Measurements from ENCODE around the gene PTPRT.

PTPRT gene

DNA sequence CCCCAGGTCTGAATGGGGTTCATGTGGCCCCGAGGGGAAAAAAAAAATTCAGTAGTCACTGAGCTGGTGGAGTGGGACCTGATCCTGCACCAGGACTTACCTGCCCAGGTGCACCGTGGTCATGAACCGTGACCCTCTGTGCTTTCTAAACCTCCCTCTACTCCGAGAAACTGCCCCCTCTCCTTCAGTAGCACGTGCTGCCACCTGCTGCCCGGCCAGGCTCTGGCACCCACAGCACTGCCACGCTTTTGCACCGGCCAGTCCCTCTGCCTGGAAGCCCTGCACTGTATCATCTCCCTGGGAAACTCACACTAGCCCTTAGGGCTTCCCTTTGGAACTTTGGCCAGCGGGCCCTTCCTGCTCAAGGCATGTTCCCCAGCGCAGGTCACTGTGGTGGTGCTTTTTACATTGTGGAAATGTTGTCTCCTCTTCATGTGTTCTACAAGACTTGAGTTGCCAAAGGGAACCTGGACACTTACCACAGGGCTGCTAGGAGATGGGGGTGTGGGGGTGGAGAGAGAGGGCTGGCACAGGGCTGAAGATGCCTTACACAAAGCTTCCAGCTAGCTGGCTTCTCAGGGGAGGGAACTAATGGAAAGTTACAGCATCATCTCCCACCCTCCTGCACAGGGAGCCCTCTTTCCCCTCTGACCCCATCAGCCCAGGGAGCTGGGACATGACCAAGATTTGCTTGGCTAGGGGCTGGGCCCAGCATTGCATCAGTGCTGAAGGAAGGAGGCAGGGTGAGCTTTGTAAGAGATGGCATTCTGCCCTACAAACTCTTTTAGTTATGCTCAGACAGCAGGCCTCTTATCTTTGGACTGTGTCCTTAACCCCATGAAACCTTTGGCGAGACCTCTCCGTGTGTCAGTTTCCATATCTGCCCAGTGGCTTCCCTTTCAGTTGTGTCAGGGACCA lies 2.5 kb upstream of the PTPRT start:
- no peak for TF ChIP-seq ZNF274 (IDR thresholded peaks at IDR 0.05; ENCODE audit: low read depth, low read length)

DNA sequence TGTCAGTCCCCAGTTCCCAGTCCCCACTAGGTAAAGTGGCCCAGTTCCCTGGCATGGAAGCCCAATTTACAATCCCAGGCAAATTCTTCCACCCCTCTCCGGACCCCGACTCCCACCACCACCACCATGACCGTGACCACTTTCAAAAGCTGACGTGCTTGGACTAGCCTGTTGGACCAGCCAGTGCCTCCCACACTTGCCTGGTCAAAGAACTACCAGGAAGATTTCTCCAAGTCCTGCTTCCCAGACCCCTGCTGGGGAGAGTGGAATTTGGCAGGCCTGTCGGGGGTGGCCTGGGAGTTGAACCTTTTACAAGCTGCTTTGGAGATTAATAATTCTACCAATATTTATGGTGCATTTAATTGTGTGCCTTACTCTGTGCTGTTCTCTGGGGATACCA lies 1.4 kb upstream of the PTPRT start:
- no peak overlapping the region for H3K4me3 ChIP-seq (ENCODE audit: low read length)
- TF ChIP-seq ZNF274 (IDR thresholded peaks at IDR 0.05; ENCODE audit: low read depth, low read length): no peak

More for the DNA sequence above, 2.5 kb upstream of the PTPRT start:
- no peak overlapping the region for H3K4me3 ChIP-seq (ENCODE audit: low read length)

DNA sequence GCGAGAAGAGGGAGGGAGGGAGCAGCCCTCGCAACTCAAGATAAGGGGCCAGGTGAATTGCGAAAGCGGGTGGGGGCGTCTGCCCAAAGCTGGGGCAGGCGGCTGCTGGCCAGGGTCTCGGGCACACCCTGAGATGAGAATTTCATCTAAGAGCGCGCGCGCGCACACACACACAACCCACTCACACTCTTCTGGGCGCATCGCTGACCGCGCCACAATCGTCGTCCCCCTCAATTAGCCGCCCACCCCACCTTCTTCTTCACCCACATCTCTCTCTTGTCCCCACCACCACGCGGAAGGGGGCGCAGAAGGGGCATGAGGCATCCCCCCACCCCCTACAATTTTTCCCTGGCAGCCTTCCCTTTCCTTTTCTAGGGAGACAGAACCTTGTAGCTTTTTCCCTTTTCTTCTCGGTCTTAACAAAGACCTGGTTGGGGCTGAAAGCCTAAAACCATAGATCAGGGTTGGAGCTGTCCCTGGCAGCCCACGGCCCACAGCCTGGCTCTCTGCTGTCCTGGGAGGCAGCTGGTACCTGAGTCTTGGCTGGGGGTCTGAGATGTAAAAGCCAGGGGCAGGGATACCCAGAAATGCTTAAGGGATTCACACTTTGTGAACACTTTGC lies 737 bp upstream of the PTPRT start:
- H3K4me3 ChIP-seq (ENCODE audit: low read length): no peak overlapping the region
- TF ChIP-seq ZNF274 (IDR thresholded peaks at IDR 0.05; ENCODE audit: low read depth, low read length): no peak

DNA sequence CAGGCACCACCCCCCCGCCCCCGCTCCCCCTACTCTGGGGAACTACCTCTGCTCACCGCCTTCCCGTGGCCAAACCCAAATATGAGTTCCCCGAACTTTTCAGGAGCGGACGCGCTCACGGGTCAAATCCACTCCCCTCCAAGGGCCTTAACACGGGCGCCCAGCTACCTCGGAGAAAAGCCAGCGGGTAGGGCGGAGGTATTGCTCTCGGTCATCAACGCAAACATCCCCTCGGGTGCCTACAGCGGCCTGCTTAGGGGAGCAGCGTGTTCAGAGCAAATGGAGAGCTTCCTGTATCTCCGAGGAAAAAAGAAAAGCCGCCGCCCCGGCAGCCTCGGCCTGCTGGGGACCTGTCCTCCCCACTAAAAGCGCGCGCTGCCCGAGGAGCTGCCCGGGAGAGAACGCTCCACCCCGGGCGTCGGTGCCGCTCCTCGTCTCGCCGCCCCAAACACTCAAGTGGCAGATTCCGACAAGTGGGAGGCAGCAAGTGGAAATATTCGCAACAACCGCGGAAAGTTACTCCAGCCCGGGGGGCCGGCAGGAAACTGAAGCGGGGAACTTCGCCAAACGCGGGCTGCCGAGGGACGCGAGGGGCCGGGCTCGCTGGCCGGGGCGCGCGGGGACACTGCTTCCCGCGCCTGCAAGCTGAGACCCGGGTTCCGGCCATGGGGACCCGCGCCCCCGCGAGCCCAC lies 699 bp downstream of the PTPRT start:
- no peak overlapping the region for H3K4me3 ChIP-seq (ENCODE audit: low read length)
- no peak for TF ChIP-seq ZNF274 (IDR thresholded peaks at IDR 0.05; ENCODE audit: low read depth, low read length)

DNA sequence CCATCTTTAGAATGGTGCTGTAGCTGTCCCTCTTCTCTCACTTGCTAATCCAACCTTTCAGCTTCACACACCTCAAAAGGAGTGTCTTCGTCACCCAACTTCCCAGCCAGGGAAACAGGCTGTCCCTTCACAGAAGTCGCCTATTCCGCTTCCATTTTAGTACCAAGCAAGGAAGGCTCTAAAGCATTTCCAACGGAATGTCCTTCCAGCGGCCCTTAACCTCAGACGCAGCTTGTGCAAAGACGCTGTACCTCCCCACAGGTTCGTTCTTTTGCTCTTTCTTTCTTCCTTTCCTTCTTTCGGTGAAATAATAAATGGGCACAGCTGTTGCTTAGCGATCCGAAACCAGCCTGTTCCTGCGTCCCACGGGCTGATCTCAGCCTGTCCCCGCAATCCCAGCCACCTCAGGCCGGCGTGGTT lies 1.5 kb downstream of the PTPRT start:
- TF ChIP-seq ZNF274 (IDR thresholded peaks at IDR 0.05; ENCODE audit: low read depth, low read length): no peak
- H3K4me3 ChIP-seq (ENCODE audit: low read length): no peak overlapping the region

DNA sequence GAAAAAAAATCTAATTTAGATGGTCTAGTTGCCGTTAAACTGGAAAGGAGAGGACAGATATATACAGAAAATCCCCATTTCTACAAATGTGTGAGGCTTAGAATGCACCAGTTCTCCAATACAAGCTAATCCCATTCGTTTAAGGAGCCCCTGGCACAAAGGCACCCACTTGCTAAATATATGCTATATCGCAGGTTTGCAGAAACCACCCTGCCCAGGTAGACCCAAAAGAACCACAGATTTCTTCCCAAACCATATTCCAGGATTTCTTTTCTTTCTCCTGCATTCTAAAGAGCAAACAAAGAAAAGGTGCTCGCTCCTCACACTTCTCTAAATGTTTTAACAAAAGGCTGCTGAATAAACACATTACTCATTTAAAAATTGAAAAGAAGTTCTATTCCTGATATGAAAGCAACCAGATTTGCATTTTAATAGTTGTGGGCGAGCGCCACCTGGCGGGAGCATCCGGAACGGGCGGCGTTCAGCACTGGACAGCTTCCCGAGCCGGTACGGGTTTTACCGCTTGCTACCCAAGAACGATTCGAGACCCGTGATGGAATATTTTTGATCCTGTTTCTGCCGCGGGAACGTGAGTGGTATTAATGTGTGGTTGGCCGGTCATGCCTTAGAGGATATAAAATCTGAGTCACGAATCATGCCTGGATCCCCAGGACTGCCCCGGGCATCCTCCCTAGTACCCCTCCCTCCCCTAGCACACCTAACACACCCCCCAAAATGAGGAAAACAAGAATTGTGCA lies 2.1 kb downstream of the PTPRT start:
- no peak for TF ChIP-seq ZNF274 (IDR thresholded peaks at IDR 0.05; ENCODE audit: low read depth, low read length)
- no peak overlapping the region for H3K4me3 ChIP-seq (ENCODE audit: low read length)

DNA sequence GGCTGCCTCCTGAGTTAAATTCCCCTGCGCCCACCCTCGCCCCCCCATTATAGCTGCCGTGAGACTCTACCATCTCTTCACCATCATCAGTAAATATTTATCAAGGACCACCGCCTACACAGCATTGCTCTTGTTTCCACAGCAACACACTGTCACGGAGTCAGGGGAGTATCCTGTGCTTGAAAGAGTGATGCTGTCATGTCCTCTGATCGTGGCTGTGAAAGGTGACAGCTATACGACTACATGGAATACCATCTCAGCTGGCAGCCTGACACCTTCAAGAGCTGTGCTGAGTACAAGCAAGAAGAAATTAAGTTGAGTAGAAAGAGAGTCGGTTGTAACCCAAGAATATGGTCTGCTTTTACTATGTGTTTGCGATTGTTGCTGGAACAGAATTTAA lies 3.4 kb downstream of the PTPRT start:
- H3K4me3 ChIP-seq (ENCODE audit: low read length): no peak overlapping the region
- TF ChIP-seq ZNF274 (IDR thresholded peaks at IDR 0.05; ENCODE audit: low read depth, low read length): no peak

DNA sequence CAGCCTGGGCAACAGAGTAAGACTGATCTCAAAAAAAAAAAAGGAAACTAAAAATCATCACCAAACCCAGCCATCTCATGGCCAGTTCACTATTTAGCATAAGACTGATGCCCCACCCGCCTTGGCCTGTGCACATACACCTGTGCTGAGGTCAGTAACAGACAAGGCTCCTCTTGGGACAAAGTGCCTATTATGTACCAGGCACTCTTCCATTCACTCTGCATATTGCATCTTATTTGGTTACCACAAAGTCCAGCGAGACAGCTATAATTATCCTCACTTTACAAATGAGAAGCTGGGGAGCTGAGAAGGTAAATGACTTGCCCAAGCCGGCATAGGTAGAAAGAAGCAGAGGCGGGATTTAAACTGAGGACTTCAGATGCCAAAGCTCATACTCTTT lies 3.8 kb downstream of the PTPRT start:
- H3K4me3 ChIP-seq (ENCODE audit: low read length): no peak overlapping the region
- no peak for TF ChIP-seq ZNF274 (IDR thresholded peaks at IDR 0.05; ENCODE audit: low read depth, low read length)

DNA sequence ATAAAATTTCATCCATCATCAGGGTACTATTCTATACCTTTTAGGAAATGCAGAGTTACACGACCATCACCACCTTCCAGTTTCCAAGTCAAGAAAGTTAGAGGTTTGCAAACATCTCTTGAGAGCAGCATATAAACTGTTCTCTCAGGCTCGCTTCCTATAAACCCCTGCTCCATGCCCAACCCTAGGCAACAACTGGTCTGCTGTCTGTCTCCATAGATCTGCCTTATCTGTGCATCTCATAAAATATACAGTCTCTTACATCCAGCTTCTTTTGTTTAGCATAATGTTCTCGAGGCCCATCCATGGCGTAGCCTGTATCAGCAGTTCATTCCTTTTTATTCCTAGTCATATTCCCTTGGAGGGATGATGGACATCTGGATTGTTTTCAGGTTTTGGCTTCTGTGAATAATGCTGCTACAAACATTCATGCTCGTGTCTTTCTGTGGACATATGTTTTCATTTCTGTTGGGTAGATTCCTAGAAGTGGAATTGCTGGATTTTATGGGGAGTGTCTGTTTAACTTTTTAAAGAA lies 6.1 kb downstream of the PTPRT start:
- TF ChIP-seq ZNF274 (IDR thresholded peaks at IDR 0.05; ENCODE audit: low read depth, low read length): no peak
- H3K4me3 ChIP-seq (ENCODE audit: low read length): no peak overlapping the region

DNA sequence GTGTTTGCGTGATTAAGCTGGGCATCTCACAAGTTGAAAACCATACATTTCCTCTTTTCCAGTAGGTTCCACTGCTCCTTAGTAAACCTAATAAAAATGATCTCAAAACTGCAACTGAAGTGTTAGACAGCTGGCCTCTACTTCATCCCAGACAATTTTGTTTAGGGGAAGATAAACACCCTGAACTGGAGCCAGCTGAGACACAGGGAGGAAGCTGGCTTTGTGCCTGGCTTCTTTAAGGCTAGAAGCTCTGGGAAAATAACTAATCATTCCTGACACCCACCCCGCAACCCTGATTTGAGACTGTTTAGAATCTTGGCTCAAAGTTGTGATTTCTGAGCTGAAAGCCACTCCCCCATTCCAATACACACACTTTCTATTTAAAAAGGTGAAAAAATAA lies 11.6 kb downstream of the PTPRT start:
- TF ChIP-seq ZNF274 (IDR thresholded peaks at IDR 0.05; ENCODE audit: low read depth, low read length): no peak
- no peak overlapping the region for H3K4me3 ChIP-seq (ENCODE audit: low read length)

DNA sequence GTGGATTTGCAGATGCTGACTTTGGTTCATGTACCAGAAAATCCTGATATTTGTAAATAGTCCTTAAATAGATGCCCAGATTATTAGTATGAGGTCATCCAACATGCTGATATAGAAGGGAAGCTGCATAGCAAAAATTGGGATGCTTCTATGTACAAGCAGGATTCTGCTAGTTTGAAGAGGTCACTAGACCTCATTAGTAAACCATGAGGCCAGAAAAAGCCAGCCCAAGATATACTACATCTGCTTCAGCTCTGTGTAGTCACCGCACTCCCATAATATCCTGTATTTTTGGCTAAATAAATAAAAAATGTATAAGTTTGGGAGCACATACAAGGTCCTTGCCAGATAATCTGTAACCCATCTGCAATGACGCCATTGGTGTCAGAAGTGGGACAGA lies 13.0 kb downstream of the PTPRT start:
- no peak for TF ChIP-seq ZNF274 (IDR thresholded peaks at IDR 0.05; ENCODE audit: low read depth, low read length)
- no peak overlapping the region for H3K4me3 ChIP-seq (ENCODE audit: low read length)

DNA sequence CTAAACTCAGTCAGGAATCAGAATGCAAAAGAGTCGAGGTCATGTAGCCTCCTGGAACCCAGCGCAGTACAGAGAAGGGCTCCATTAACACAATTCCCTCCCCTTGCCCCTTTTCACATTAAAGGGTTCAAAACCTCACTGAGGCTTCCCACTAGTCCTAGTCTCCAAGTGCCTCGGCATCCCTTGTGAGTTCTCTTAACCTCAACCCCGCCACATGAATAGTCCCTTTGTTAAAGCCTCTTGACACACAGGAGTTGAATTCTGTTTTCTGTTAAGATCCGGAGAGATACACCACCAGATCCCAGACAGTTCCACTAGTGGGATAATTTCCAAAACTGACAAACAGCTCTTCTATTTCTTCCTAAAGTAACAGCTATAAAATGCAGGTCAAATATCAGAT lies 17.8 kb downstream of the PTPRT start:
- H3K4me3 ChIP-seq (ENCODE audit: low read length): no peak overlapping the region
- no peak for TF ChIP-seq ZNF274 (IDR thresholded peaks at IDR 0.05; ENCODE audit: low read depth, low read length)

DNA sequence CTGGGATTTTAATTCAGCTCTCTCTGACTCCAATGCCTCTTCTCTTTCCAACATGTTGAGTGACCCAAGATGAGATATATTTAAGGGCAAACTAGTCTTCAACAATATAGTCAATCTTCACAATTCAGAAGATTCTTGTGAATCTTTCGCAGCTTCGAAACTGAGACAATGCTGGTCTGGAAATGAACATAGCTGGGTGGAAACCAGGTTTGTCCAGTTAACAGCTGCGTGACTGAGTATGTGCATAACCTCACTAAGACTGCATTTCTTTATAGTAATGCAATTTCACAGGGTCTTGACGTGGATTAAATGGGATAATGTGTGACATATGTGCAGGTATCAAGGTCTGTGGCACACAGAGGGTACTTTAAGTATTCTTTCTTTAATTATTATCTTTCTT lies 18.9 kb downstream of the PTPRT start:
- no peak for TF ChIP-seq ZNF274 (IDR thresholded peaks at IDR 0.05; ENCODE audit: low read depth, low read length)
- no peak overlapping the region for H3K4me3 ChIP-seq (ENCODE audit: low read length)

DNA sequence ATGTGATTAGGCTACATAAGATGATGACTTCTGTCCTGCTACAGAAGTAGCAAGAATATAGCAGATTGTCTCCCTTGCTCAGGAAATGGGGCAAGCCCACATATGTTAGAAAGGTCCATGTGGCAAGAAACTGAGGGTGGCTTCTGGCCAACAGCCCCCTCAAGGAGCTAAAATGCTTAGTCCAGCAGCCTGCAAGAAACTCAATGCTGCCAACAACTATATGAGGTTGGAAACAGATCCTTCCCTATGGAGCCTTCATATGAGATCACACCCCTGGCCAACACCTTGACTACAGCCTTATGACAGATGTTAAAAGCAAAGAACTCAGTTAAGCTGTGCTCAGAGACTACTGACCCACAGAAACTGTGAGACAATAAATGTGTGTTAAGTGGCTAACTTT lies 22.1 kb downstream of the PTPRT start:
- no peak for TF ChIP-seq ZNF274 (IDR thresholded peaks at IDR 0.05; ENCODE audit: low read depth, low read length)
- H3K4me3 ChIP-seq (ENCODE audit: low read length): no peak overlapping the region
